Occipital lobe (tissue), 2 donors: ENCODE results near the gene USP6NL. TPM values are rescaled to one million over a fixed set of nuclear protein-coding genes. Genes with fewer than 3 reads are reported as not detected.

ENCODE experiments used
- DNase-seq: peaks from one replicate; lab custom pipeline; 2025; lab: John Stamatoyannopoulos, UW
- total RNA-seq: library from RNA; depleted of rRNA; stranded (reverse); fragments of >200 nt; gene quantifications from one replicate; pipeline ENCODE4 v1.2.3, GENCODE V29; 2014

The USP6NL gene
- total RNA-seq, 1 donor from 2014 or later, result 40.2 TPM

DNA sequence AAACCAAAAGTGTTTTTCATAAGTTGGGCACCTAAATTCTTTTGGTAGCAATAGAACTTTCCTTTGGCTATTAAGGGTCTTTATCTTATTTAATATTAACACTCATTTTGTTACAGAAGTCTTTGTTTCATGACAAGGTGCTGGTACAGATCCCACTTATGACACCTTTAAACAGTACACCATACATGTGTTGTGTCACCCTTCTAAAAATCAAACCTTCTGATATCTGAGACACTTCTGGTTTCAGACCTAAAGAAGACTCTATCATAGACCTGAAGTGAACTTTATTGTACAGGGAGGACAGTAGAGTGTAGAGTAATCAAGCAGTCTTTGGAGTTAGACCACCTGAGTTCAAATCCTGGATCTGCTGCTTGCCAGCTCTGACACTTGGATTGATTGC lies 5.8 kb upstream of the USP6NL start:
- DNase-seq, result no peak

DNA sequence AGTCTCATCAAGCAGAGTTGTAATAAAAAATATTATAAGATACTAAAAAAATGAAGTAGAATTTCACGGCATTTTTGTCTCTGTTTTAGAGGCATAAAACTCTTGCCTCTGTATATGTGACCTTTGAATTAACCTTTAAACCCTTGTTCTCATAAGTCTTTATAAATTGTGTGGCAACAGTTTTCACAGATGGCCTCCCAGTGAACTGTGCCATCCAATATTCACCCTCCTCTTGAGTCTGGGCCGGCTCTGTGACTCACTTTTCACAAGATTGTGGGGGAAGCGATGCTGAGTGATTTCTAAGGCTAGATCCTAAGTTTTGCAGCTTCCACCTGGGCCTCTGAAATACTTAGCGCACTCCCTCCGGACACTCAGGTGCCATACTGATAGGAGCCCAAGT lies 4.6 kb upstream of the USP6NL start:
- DNase-seq, result no peak

DNA sequence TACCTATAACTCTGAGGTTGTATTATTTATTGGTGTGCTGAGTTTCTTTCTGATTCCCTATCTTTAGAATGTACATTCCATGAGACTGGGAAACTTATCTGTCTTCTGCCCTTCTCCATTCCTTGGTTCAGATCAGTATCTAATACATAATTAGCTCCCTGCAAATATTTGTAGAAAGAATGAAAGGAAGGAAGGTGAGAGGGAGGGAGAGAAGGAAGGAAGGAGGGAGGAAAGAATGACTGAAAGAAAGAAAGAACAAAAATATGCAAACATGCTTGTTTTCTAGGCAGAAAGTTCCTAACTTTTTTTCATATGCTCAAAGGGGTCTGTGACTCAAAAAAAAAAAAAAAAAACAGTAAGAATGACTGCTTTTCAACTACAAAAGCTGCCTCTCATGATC lies 3.9 kb upstream of the USP6NL start:
- no peak for DNase-seq

GRCh38 chr10:11612021-11613001 lies 861 bp upstream of the USP6NL start:
- no peak for DNase-seq

- no peak for DNase-seq
Observed at GRCh38 chr10:11610826-11611247, 613 bp downstream of the USP6NL start.

GRCh38 chr10:11610166-11610825 lies 1.2 kb downstream of the USP6NL start:
- DNase-seq, result no peak

DNA sequence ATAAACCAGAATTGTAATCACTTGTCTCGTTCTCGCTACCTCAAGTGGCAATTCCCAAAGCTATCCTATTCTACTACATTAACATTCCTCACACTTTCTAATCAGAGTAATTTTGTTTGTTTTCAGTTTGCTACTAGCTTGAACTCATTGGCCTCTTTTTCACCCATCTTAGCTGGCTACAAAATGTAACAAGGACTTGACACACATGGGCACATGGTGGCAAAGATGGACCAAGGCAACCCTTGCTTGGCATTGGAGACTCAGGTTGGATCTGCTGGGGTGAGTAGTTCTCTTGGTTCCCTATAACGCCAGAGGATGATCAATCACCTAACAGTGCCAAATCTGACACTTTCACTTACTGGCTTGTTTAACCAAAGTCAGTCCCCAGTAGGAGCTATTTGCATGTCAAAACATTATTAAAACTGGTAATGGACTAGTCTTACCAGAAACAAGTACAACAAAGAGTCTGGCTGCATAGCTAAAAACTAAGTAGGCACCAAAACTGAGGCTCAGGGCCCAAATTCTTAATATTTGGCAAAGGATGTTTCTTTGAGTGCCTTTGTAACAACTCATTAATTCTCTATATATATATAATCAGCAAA lies 1.9 kb downstream of the USP6NL start:
- DNase-seq, result no peak

DNA sequence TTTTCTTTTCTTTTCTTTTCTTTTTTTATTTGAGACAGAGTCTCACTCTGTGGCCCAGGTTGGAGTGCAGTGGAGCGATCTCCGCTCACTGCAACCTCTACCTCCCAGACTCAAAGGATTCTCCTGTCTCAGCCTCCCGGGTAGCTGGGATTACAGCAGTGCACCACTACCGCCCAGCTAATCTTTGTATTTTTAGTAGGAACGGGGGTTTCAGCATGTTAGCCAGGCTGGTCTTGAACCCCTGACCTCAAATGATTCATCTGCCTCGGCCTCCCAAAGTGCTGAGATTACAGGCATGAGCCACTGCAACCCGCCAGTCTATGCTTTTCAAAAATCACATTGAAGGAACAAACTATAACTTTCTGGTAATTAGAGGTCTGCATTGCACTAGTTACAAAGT lies 2.4 kb downstream of the USP6NL start:
- no peak for DNase-seq

DNA sequence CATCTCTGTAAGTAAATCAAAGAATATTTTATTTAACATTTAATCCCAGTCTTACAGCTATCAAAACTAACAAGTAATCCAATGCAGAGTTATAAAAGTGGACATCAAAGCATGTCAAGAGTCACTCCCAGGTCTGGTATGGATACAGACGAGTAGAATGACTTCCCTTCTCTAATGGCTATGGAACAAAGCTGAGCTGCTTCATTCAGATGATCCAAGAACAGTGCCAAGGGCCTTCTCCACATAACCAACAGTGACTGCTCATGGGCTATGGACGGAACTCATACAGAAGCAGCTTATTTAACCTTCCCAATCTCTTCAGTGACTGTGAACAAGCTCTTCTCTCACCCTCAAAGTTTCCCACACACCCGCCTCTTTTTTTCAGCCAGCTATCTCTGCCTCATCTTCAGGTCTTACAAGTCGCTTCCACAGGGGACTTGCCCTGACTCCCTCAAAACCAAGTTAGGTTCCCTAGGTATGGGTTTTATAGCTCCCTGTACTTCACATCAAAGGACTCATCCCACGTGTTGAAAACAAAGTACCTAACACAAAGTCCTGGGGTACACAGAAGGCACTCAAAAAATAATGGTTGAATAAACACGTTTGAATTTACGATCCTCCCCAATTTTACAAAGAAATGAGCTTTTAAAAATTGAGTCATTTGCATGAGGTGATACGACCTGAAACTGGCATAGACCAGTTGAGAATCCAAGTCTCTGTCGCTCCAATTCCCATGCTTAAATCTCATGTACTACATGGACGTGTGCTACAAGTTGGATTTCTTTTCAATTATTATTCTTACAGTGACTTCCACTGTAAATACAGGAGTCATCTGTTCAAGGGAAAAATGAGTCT lies 3.1 kb downstream of the USP6NL start:
- no peak for DNase-seq

GRCh38 chr10:11605807-11606408 lies 5.5 kb downstream of the USP6NL start:
- DNase-seq, result no peak

DNA sequence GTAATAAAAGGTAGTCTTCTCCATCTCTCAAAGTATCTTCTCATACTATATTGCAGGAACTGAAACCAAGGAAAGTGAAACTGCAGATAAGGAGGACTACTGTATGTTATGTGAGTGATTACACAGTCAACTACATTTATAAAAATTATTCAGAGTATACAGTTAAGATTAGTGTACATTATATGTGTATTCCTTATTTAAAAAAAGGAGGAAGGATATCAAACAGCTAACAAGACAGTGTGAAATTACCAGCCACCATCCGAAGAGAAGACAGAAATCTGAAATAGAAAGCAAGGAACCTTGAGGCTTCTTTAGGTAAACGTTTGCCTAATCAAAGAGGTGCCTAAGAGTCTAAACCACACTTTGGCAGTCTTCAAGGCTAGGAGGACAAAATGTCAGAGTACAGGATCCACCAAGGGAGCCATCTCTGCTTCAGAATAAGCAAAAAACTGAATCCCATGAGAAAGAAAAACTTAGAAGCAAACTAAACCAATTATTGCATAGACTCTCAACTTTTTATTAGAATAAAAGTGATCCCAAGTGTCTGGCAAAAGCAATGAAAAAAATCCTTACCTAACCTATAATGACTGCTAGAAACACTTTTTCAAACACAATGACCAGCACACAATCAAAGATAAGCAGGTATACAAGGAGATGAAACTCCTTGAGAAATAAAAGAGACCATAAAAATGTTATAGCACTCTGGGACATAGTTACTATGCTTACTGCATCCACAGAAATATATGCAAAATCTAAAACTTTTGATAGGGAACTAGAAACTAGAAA lies 6.4 kb downstream of the USP6NL start:
- no peak for DNase-seq

DNA sequence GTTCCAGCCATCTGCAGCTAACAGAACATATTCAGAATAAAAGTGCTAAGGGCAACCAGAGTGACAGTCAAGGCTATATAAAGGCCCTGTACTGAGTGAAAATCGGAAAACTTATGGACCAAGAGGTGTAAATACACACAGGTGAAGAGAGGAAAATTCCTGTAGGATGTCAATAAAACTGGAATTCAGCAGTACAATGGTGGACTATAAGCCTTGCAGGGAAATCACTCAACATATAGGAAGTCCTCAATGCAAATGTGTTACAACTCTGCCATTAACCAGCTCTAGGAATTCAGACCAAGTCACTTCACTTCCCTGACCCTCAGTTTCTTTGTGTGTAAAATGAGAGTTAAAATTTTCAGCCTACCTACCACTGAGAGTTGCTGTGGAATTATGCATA lies 7.7 kb downstream of the USP6NL start:
- no peak for DNase-seq

- DNase-seq, result no peak
Observed at GRCh38 chr10:11602919-11603523, 8.4 kb downstream of the USP6NL start.

- DNase-seq, result no peak
Observed at GRCh38 chr10:11602358-11602757, 9.1 kb downstream of the USP6NL start.

DNA sequence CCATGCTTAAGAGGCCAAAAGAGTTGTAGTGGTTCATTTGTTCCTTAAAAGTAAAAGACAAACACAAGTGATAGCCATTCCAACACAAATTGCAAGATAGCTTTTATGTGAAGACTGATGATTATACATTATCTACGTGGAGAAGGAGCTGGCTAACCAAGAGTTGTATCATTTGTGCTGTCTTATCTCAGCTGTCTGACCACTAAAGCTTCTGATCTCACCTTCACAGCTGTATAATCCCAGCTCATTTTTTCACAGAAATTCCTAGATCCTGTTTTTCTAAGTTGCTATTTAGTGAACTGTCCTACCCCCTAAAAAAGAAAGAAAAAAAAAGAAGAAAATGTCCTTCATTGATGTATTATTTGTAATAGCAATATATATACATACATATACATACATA lies 9.8 kb downstream of the USP6NL start:
- no peak for DNase-seq

DNA sequence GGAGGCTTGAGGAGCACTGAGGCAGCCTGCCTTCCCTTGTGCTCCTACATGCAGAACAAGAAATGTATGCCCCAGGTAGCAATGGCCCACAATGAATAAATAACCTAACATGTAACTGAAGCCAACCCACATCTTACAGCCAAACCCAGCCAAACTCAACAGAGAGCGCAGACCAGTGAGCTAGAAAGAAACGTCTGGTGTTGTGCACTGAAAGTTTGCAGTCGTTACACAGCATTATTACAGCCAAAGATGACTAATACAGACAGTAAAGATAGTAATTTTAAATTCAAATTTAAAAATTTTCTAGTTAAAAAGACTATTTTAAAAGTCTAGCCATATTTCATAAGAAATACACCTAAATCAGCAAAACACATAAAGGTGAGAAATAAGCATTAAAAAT lies 11.2 kb downstream of the USP6NL start:
- no peak for DNase-seq

- DNase-seq, result no peak
Observed at GRCh38 chr10:11598712-11599397, 12.6 kb downstream of the USP6NL start.

GRCh38 chr10:11597470-11597869 lies 14.0 kb downstream of the USP6NL start:
- no peak for DNase-seq

GRCh38 chr10:11595395-11595692 lies 16.1 kb downstream of the USP6NL start:
- no peak for DNase-seq
